Skeletal muscle satellite cell (primary cell): Measurements from ENCODE around the gene INO80D. TPM values are rescaled to one million over a fixed set of nuclear protein-coding genes. Genes with fewer than 3 reads are reported as not detected.
"Not testable (repeated sequence)": the region's sequence is repeated elsewhere in the genome, so short reads cannot be mapped to it uniquely, and the experiment has no call there.

ENCODE experiments used
- H3K27me3 ChIP-seq: 2 replicates; pipeline ENCODE4 v1.7.0; 2013; ENCODE audit warnings: low read length; ENCODE audit not compliant: control insufficient read depth, insufficient read depth
- H3K36me3 ChIP-seq: 2 replicates; pipeline ENCODE4 v1.7.0; 2013; ENCODE audit warnings: mild to moderate bottlenecking, control low read depth, low read length; ENCODE audit not compliant: insufficient read depth
- H3K4me1 ChIP-seq: 2 replicates; pipeline ENCODE4 v1.7.0; 2013; ENCODE audit warnings: low read length; ENCODE audit not compliant: control insufficient read depth, insufficient read depth
- H3K4me2 ChIP-seq: 2 replicates; pipeline ENCODE4 v1.7.0; 2013; ENCODE audit warnings: mild to moderate bottlenecking, low read length
- H3K4me3 ChIP-seq: 2 replicates; pipeline ENCODE4 v1.7.0; 2013; ENCODE audit warnings: low read length
- H3K9ac ChIP-seq: 2 replicates; pipeline ENCODE4 v1.7.0; 2013; ENCODE audit warnings: mild to moderate bottlenecking, low read depth, low read length, moderate library complexity
- H3K9me3 ChIP-seq: replicated peaks from 2 replicates; pipeline ENCODE4 v1.7.0; 2013; ENCODE audit warnings: mild to moderate bottlenecking, control low read depth, low read length
- total RNA-seq: library from RNA; depleted of rRNA; stranded (reverse); fragments of >200 nt; gene quantifications from 2 replicates; pipeline ENCODE4 v1.2.3, GENCODE V29; 2012; rRNA removed

The INO80D gene, protein sequence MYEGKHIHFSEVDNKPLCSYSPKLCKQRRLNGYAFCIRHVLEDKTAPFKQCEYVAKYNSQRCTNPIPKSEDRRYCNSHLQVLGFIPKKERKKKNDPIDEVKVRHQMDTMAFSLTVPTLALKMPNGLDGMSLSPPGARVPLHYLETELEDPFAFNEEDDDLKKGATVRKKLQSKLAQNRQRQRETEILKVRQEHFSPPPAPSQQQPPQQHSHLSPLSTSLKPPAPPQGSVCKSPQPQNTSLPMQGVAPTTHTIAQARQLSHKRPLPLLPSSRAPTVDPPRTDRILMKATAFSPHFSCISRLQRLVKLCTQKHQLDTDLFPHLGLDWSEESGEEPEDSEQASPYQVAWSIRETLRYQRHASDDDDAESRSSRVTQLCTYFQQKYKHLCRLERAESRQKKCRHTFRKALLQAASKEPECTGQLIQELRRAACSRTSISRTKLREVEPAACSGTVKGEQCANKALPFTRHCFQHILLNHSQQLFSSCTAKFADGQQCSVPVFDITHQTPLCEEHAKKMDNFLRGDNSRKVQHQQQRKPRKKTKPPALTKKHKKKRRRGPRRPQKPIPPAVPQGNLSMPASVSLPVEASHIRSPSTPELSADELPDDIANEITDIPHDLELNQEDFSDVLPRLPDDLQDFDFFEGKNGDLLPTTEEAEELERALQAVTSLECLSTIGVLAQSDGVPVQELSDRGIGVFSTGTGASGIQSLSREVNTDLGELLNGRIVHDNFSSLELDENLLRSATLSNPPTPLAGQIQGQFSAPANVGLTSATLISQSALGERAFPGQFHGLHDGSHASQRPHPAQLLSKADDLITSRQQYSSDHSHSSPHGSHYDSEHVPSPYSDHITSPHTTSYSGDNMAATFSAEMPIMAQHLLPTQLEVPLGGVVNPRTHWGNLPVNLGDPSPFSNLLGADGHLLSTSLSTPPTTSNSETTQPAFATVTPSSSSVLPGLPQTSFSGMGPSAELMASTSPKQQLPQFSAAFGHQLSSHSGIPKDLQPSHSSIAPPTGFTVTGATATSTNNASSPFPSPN
- total RNA-seq, result 5.0 and 5.6 TPM in 2 replicates

GRCh38 chr2:206085742-206086445, at the start of gene INO80D:
Gene INO80D (minus strand): TSS chr2:206086174. CDS start chr2:206063016, 23,158 bp downstream.
- Histone ChIP-seq H3K4me1 (peaks cover 13% of the 10 kb centered on the region), H3K27me3 (no peaks in the 10 kb centered on the region), H3K36me3 (peaks cover 7% of the 10 kb centered on the region)

DNA sequence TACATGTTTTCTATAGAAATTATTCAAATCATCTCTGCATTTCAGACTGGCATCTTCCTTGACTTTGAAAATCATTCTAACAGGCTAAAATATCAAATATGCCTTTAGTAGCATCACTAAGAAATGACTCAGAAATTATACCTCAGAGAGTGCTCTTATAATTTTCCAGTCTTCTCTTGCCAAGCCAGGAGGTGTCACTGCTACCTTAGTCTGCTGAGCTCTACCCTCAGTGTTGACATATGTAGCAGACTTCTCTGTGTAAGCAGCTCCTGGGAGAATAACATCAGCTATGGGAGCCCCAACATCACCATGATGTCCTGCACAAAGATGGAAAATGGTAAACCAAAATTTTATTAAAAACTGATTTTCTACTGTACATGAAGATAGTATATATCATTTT, 41.7 kb upstream of the INO80D start:
- Histone ChIP-seq H3K36me3 (peaks cover 65% of the 10 kb centered on the region), H3K4me2 (no peak overlapping the region), H3K4me3 (no peak overlapping the region), H3K4me1 (no peaks in the 10 kb centered on the region), H3K9me3 (no peaks in the 10 kb centered on the region), H3K27me3 (no peaks in the 10 kb centered on the region), H3K9ac (no peak overlapping the region)

More at GRCh38 chr2:206085742-206086445, at the start of gene INO80D:
- peak within 1 kb of the TSS; percentile 74 for H3K4me3 ChIP-seq
- peak within 1 kb of the TSS; percentile 80 for H3K4me2 ChIP-seq
- peak within 1 kb of the TSS; percentile 99 for H3K9ac ChIP-seq
- H3K9me3 ChIP-seq, result no peaks in the 10 kb centered on the region

DNA sequence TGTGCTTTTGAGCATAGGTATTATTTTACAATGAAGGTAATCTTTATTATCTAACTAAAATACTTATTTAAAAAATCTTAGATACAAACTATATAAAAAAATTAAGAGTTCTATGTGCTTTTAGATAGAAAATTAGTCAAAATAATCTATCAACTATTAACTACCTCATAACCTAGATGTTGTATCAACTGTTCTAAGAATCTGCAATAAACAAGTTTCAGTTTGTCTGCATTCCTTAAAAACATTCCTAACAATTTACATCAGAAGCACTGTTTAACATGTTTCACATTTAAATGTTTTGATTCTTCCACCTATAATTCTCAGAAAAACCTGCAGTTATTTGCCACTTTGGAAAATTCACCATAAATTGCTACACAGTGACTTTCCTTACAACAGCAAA, 39.9 kb upstream of the INO80D start:
- Histone ChIP-seq H3K4me3 (no peak overlapping the region), H3K4me2 (no peak overlapping the region), H3K36me3 (peaks cover 70% of the 10 kb centered on the region), H3K27me3 (no peaks in the 10 kb centered on the region), H3K4me1 (no peaks in the 10 kb centered on the region), H3K9ac (no peak overlapping the region), H3K9me3 (no peaks in the 10 kb centered on the region)

GRCh38 chr2:206122569-206122968, 36.6 kb upstream of the INO80D start:
- not testable (repeated sequence) for H3K9ac ChIP-seq, H3K4me1 ChIP-seq, H3K27me3 ChIP-seq, H3K9me3 ChIP-seq, H3K4me2 ChIP-seq, H3K4me3 ChIP-seq
- H3K36me3 ChIP-seq, result peaks cover 63% of the 10 kb centered on the region

- H3K9ac ChIP-seq, result no peak overlapping the region
- no peaks in the 10 kb centered on the region for H3K9me3 ChIP-seq
- H3K4me2 ChIP-seq, result no peak overlapping the region
- no peaks in the 10 kb centered on the region for H3K27me3 ChIP-seq
- no peak overlapping the region for H3K4me3 ChIP-seq
- peaks cover 20% of the 10 kb centered on the region for H3K36me3 ChIP-seq
- H3K4me1 ChIP-seq, result peaks cover 5% of the 10 kb centered on the region
Measured at GRCh38 chr2:206116278-206116677, 30.3 kb upstream of the INO80D start.

GRCh38 chr2:206115026-206115578, 29.1 kb upstream of the INO80D start:
- Histone ChIP-seq H3K27me3 (no peaks in the 10 kb centered on the region), H3K36me3 (peaks cover 9% of the 10 kb centered on the region), H3K9ac (no peak overlapping the region), H3K9me3 (no peaks in the 10 kb centered on the region), H3K4me2 (no peak overlapping the region), H3K4me1 (peaks cover 5% of the 10 kb centered on the region), H3K4me3 (no peak overlapping the region)

GRCh38 chr2:206112846-206113547, 27.0 kb upstream of the INO80D start:
- Histone ChIP-seq H3K9ac (no peak overlapping the region), H3K27me3 (no peaks in the 10 kb centered on the region), H3K9me3 (no peaks in the 10 kb centered on the region), H3K4me1 (peaks cover 5% of the 10 kb centered on the region), H3K36me3 (peaks cover 2% of the 10 kb centered on the region), H3K4me2 (no peak overlapping the region), H3K4me3 (no peak overlapping the region)

- Histone ChIP-seq H3K4me2 (no peak overlapping the region), H3K36me3 (peaks cover 2% of the 10 kb centered on the region), H3K9ac (no peak overlapping the region), H3K4me3 (no peak overlapping the region), H3K27me3 (no peaks in the 10 kb centered on the region), H3K9me3 (no peaks in the 10 kb centered on the region), H3K4me1 (peaks cover 5% of the 10 kb centered on the region)
Measured at GRCh38 chr2:206112108-206112507, 26.1 kb upstream of the INO80D start.

- H3K9me3 ChIP-seq, result no peaks in the 10 kb centered on the region
- H3K4me1 ChIP-seq, result peaks cover 16% of the 10 kb centered on the region
- H3K4me3 ChIP-seq, result no peak overlapping the region
- no peaks in the 10 kb centered on the region for H3K27me3 ChIP-seq
- no peak overlapping the region for H3K4me2 ChIP-seq
- H3K36me3 ChIP-seq, result no peaks in the 10 kb centered on the region
- H3K9ac ChIP-seq, result no peak overlapping the region
Measured at GRCh38 chr2:206108713-206109112, 22.7 kb upstream of the INO80D start.

- Histone ChIP-seq H3K36me3 (no peaks in the 10 kb centered on the region), H3K4me2 (no peak overlapping the region)
Measured at GRCh38 chr2:206105541-206105940, 19.6 kb upstream of the INO80D start.

More at GRCh38 chr2:206105541-206105940, 19.6 kb upstream of the INO80D start:
- peaks cover 11% of the 10 kb centered on the region for H3K4me1 ChIP-seq
- no peak overlapping the region for H3K4me3 ChIP-seq
- no peak overlapping the region for H3K9ac ChIP-seq
- no peaks in the 10 kb centered on the region for H3K9me3 ChIP-seq
- no peaks in the 10 kb centered on the region for H3K27me3 ChIP-seq
